Amniotic stem cell (primary cell): ENCODE results near the gene ASXL2.
"Not testable (repeated sequence)": the region's sequence is repeated elsewhere in the genome, so short reads cannot be mapped to it uniquely, and the experiment has no call there.

Experiments used
- DNase-seq: peaks from one replicate; lab custom pipeline; 2025; lab: John Stamatoyannopoulos, UW

Gene ASXL2

DNA sequence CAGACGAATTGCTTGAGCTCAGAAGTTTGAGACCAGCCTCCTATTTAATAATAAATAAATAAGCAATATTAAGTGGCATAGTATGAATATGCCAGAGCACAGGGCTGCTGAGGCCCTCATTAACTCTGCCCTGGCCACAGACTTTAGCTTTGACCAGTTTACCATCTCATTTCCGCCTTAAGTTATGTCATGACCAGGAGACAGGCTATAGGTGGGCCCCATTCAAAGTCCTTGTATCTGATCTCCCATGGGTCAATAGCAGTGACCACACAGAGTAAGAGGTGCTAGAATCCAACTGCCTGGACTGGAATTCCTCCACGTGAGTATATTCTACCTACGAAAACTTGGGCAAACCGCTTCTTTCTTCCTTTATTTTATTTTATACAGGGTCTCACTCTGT is 13.4 kb upstream of the ASXL2 start:
- DNase-seq, result no peak

DNA sequence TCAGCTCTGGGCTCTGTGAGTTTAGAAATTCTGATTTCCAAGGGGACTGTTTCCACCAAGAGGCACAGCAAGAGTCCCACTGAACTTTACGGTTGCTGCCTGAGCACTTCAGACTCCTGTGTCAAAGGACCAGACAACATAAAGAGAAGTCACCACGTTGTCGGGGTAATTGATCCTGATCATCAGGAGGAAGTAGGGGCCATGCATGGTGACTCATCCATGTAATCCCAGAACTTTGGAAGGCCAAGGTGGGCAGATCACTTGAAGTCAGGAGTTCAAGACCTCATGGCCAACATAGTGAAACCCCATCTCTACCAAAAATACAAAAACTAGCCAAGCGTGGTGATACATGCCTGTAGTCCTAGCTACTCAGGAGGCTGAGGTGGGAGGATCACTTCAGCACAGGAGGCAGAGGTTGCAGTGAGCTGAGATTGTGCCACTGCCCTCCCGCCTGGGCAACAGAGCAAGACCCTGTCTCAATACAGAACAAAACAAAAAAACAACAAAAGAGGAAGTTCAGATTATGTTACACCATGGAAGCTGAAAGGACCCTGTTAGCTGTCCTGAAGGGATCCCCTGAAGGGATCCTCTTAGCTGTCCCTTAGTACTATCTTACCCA is 9.4 kb upstream of the ASXL2 start:
- no peak for DNase-seq

DNA sequence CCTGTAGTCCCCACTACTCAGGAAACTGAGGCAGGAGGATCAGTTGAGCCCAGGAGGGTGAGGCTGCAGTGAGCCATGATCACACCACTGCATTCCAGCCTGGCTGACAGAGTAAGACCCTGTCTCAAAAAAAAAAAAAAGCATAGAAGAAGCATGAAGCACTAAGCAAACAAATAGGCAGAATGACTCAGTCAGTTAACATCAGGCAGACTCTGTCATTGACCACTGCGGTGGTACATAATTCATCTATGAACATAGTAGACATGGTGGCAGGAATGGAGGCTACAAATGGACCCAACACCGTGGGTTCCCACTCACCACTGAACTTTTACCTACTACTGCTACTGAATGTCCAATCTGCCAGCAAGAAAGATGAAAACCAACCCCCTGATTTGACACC is 7.6 kb upstream of the ASXL2 start:
- peak; percentile 54 for DNase-seq

DNA sequence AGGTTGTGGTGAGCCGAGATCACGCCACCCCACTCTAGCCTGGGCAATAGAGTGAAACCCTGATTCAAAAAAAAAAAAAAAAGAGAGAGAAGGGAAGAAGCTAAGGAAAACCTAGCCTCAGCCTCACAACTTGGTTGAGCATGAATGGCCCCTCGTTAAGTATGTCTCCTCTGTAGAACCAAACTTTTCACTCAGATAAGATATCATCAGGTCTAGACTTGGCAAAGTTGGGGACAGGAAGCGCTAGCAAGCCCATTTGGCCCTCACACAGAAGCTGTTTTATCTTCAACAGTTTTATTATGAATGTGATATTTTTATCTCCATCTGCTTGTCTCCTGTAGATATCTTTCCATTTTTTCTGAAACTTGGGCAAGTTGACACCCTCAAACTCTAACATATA is 3.5 kb upstream of the ASXL2 start:
- no peak for DNase-seq

DNA sequence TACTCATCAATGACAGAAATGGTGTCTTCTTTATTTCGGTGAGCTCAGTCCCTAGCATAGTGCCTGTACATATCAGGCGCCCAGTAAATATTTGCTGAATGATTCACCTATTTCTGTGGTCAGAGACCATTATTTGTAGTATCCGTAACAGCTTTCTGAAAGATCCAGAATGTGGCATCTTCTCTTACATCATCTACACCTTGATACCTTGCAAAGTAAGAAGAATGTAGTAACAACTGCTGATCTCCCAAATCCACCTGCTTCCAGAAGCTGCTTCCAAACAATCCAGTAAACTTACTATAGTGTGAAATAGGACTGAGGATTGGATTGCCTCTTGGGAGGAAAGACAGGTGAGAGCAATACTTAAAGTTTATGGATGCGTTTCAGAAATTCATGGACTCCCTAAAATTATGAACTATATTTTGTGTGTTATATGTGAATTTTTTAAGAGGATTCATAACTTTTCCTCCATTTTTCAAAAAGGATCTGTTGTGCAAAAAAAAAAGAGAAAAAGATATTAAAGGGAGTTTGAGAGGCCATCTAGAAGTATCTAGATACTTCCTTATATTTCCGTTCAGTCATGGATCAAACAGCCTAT is 945 bp upstream of the ASXL2 start:
- peak; percentile 4 for DNase-seq

DNA sequence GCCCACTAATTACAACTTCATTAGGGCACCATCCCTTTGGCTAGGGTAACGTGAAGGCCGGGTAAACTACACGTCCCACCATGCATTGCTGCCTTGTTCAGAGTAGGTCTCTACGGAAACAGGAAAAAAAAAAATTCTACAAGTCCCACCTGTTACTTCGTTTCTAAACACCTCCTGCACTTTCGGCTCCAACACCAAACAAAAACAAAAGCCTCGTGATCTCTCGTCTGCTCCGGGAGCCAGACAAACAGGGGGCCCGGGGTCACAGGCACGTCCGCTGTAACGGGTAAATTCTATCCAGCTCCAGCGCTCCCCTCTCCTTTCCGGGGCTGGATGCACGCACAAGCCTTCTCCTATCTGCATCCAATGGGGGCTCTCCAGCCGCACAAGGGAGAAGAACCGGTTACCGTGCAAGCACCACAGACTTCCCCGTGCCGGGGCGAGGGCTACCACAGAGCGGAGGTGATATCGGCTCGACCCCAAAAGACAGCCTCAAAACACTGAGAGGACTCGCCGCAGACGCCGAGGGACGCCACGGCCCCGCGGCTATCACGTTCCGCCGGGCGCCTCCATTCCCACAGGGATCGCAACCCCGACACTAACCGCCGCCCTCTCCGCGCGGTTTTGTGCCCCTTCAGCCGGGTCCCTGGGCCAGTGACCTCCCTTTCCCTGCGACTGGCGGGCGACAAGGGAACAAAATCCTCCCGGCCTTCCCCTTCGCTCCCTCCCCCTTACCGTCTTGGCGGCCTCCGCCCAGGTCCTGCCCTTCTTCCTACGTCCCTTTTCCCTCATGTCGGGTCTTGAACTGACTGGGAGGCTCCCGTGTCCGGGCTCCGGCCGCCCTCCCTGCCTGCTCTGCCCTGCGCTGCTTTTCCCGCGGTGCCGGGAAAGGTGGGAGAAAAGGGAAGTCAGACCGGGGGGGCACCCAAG is 591 bp downstream of the ASXL2 start:
- DNase-seq, result peak; percentile 27

DNA sequence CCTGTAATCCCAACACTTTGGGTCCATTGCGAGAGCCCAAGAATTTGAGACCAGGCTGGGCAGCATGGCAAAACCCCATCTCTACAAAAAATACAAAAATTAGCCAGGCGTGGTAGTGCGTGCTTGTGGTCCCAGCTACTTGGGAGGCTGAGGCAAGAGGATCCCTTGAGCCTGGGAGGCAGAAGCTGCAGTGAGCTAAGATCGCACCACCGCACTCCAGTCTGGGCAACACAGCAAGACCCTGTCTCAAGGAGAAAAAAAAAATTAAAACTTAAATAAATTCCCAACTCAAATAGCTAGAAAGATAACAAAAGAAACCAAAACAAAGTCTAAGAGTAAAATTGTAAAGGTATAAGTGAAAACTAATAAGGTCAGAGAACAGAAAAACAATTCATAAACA is 6.2 kb downstream of the ASXL2 start:
- DNase-seq, result no peak

DNA sequence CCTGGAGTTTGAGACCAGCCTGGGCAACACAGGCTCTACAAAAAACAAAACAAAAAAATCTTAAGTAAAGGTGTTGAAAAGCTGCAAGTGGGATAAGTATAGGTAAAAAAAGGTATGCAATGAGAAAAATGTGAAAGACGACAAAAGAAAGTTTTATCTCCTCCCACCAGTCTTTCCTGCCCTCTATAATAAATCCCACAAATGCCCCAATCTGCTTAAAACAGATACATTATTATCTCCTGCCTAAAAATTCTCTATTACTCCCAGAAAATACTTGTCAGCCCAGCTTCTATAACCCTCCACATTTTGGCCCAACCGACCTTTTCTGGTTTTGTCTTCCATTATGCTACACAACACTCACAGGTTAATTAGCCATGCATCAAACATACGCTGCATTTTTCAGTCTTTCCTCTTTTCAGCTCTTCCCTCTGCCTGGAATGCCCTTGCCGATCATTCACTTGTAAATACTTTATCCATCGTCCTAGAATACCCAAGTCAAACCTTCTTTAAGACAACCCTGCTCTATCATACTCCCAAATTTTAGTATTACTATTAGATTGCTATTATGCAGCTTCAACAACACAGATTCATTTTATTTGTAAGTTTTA is 10.8 kb downstream of the ASXL2 start:
- no peak for DNase-seq

DNA sequence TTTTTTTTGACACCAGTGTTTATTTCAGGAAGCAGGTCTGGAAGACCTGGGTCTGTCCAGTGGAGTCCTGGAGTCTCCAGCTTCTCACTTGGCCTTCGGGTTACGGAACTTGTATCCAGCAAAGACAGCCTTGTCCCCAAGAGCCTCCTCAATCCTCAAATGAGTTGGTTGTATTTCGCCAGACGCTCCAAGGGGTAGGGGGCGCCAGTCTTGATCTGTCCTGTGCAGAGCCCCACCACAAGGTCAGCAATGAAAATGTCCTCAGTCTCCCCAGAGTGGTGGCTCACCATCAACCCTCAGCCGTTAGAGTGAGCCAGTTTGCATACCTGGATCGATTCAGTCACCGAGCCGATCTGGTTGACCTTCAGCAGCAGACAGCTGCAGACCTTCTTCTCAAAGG is 21.9 kb downstream of the ASXL2 start:
- DNase-seq, result no peak

DNA sequence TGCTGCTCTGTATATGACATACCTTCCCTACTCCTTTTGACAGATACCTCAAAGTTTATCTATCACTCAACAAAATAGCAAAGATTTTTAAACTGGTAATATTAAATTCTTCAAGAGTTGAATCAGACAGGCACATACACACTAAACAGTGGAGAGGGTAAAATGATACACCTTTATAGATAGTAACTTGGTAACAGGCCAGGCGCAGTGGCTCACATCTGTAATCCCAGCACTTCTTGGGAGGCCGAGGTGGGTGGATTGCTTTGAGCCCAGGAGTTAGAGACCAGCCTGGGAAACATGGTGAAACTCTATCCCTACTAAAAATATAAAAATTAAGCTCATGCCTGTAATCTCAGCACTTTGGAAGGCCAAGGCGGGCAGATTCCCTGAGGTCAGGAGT is 23.2 kb downstream of the ASXL2 start:
- DNase-seq, result no peak

DNA sequence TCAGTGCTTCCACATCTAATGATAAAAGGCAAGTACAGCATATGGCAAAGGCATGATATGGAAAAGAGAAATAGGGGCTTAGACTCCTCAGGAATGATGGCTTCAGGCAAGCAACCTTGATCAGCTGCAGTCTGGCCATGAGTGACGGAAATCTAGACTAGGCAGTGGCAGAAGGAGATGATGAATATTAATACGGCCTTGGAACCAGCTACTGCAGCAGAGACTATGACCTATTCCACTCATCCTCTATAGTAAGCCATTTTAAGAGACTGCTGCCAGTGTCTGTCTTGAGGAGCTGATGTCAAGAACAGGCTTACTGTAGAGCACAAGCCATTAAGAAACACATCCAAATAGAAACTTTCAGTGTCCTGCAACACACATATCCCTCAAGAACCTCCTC is 23.7 kb downstream of the ASXL2 start:
- no peak for DNase-seq

DNA sequence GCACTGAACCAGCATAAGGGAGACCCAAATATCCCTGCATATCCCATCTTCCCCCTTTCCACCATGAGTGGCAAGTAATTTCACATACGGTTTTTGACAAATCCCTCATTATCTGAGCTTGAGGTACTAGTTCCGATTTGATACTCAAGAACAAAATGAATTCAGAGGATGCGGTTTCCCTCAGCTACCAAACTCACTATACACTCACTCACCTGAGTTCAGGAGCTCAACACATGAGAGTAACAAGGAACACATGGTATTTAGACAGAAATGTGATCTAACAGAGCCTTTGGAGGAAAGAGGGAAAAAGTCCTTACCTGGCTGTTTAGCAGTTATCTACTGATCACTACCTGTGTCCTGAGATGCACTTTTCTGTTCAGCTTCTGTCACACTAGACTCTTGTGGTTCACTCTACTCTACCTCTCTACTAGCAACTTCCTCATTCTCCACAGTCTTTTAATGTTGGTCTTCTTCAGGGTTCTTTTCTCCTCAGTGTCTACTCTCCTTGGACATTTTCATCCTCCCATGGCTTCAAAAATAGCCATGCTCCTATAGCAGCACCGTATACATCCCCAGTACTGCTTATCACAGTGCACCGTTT is 25.1 kb downstream of the ASXL2 start:
- no peak for DNase-seq

DNA sequence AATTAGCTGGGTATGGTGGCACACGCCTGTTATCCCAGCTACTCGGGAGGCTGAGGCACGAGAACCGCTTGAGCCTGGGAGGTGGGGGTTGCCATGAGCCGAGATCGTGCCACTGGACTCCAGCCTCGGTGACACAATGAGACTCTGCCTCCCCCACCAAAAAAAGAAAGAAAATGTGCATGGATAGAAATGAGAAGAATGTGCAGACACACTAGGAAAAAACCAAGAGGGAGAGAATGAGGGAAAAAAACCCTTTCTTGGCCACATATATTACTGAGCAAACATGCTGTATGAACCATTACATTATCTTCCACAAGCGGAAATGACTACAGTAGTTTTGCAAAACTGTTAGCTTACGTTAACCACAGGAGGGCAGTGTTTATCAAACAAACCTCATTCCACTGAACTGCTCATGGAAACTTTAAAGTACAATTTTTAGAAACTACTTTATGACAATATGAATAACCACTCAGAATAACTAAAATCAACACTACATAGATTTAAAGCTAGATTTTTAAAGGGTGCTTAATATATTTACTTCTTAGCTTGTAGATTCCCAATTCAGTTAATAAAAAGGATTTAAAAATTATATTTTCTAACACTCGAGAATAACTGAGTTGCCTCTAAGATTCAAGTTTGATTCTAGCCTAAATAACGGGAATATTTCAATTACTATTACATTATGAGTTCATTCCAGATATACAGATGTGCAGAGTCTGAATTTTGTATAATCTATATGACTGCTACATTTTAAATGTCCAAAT is 26.4 kb downstream of the ASXL2 start:
- DNase-seq, result peak; percentile 74

DNA sequence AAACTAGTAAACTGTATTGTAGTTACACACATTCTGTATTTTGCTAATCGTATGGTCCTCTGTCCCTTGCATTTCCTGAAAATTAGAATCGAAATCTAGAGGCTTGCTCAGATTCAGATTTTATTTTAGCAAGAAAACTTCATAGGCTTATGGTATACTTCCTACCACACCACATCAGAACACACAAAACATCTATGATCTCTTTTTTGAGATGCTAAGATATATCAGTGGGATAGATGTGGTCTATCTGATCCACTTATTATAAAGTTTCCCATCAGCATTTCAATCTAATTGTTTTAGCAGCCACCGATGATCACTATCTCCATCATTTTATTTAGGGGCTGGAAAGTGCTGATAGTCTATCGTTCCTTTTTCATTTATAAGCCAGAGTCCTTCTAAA is 27.9 kb downstream of the ASXL2 start:
- not testable (repeated sequence) for DNase-seq

DNA sequence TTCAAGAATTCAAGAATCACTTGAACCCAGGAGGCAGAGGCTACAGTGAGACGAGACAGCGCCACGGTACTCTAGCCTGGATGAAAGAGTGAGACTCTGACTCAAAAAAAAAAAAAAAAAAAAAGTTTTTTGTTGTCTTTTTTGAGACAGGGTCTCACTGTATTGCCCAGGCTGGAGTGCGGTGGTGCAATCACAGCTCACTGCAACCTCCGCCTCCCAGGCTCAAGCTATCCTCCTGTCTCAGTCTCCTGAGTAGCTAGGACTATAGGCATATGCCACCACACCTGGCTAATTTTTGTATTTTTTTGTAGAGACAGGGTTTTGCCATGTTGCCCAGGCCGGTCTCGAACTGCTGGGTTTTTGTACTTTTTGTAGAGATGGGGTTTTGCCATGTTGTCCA is 28.9 kb downstream of the ASXL2 start:
- DNase-seq, result not testable (repeated sequence)

DNA sequence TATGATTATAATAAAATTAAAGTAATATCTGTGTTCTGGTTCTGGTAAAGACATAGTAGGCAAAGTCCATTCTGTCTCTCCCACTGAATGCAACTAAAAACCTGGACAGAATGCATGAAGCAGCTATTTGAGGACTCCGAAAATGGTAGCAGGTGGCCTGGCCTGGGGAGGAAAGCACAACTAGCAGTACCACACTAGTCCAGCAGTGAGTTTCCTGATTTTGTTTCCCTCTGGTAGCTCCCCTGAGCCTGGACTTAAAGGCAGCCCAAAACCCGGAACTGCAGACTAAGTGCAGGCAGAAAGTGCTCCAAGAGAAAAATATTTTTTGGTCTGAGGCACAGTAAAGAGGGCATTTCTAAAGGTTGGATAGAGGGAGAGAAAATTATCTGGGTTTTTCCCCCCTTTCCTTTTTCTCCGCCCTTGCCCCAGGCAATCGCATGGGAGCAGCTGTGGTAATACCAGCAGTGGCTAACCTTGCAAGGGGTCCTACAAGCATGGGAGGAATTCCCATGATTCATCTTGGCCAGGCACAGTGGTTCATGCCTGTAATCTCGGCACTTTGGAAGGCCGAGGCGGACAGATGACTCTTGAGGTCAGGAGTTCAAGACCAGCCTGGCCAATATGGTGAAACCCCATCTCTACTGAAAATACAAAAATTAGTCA is 32.3 kb downstream of the ASXL2 start:
- DNase-seq, result no peak

DNA sequence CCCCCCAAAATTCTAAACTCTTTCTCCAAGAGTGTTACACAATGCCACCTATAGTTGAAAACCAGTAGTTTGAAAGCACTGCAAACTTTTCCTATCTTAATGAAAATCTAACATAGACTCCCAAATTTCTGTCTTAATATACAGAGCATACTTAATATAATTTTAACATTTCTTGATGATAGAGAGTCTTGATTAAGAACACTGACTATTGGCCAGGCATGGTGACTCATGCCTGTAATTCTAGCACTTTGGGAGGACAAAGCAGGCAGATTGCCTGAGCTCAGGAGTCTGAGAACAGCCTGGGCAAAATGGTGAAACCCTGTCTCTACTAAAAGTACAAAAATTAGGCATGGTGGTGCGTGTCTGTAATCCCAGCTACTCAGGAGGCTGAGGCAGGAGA is 34.2 kb downstream of the ASXL2 start:
- DNase-seq, result no peak

DNA sequence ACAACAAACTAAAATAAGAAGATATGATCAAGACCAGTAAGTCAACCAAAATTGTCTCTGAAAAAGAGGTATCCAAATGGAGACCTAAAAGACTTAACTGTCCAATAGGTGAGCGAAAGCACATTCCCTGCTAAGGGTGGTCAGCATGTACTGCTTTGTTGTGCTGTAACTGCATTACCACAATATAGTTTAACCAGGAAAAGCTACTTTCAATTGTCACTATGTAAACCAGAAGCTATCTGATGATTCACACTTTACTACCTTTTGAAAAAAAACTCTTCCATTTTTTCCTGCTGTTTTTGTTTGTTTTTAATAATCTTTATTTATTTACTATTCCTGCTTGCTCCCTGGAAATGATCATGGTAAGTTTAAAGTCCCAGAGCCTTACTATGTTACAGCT is 36.1 kb downstream of the ASXL2 start:
- DNase-seq, result no peak

DNA sequence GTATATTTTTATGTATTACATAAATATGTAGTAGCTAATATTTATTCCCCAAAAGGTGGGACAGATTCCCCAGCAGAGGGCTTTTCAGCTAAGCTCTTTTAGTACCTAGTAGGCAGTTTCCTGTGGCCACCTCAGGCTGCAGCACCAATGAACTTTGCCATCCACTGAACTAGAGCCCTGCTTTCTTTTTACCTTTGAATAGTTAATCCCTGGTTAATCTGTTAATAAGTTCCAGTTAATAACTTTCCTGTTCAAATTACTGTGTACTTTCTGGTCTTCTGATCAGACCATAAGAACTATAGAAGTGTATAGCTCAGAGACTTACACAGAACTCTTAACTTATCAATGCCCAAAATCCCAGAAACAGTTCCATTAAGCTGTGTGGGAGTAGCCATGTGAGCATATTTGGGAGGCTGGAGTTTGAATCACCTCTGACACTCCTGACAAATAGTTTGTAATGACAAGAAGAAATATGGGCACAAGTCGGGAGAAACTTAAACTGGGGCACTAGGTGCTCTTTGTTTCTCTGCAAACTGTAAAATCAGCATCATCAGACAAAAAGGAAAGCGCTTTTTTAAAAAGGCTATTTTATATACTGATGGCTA is 40.0 kb downstream of the ASXL2 start:
- DNase-seq, result no peak

DNA sequence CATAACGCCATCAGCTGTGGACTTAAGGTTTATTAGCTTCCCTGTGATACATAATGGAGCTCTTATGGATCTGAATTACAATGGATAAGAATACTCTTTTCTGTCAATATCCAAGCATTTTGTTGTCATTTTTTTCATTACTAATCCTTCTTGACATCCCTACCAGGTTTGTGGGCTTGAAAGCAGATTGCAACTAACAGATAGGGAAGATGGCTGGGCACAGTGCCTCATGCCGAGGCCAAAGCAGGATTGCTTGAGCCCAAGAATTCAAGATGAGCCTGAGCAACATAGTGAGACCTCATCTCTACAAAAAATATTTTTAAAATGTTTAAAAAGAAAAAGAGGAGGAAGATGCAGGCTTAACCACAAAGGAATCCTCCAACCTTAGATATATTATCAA is 42.4 kb downstream of the ASXL2 start:
- DNase-seq, result no peak

DNA sequence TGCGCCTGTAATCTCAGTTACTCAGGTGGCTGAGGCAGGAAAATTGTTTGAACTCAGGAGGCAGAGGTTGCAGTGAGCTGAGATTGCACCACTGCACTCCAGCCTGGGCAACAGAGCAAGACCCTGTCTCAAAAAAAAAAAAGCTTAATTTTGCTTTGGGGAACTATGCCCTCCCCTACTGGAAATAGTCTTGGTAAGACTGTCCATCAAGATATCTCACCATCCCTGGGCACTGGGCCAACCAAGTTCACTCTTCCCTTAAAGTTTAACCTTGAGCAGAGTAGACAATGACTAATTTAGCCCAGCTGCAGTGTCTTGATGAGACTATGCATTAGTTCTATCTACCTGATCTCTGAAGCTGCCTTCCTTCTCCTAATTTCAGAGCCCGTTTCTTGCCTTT is 44.7 kb downstream of the ASXL2 start:
- DNase-seq, result no peak
